Neural cell (in vitro differentiated cells): ENCODE results near the gene NPAS3. TPM values are rescaled to one million over a fixed set of nuclear protein-coding genes. Genes with fewer than 3 reads are reported as not detected.

Experiments
- H2AFZ ChIP-seq: fragments of 200-600, 300-800 bp; sonication (generic), shearing (Covaris generic); 2 replicates; pipeline ENCODE4 v1.6.0; 2014; ENCODE audit warnings: low read depth, mild to moderate bottlenecking, antibody characterized with exemption, low read length, moderate library complexity
- H3F3A ChIP-seq: fragments of 200-600 bp; shearing (Covaris generic); 2 replicates; pipeline ENCODE4 v1.6.1; 2016; ENCODE audit warnings: mild to moderate bottlenecking, moderate library complexity, mixed read lengths, antibody characterized with exemption, low read length; ENCODE audit not compliant: insufficient read depth, poor library complexity, severe bottlenecking
- H3K27ac ChIP-seq: fragments of 200-600, 300-800 bp; sonication (generic), shearing (Covaris generic); 2 replicates; pipeline ENCODE4 v1.5.1; 2014; ENCODE audit warnings: mild to moderate bottlenecking, low read length, moderate library complexity
- H3K27me3 ChIP-seq: fragments of 300-800, 200-600 bp; sonication (generic), shearing (Covaris generic); 2 replicates; pipeline ENCODE4 v1.6.0; 2014; ENCODE audit warnings: mild to moderate bottlenecking, low read depth, low read length, moderate library complexity; ENCODE audit not compliant: insufficient read depth
- H3K36me3 ChIP-seq: fragments of 300-800, 200-600 bp; sonication (generic), shearing (Covaris generic); 2 replicates; pipeline ENCODE4 v1.5.1; 2014; ENCODE audit warnings: mild to moderate bottlenecking, antibody characterized with exemption, low read length, moderate library complexity; ENCODE audit not compliant: insufficient read depth
- H3K4me2 ChIP-seq: fragments of 300-800, 200-600 bp; sonication (generic), shearing (Covaris generic); 2 replicates; pipeline ENCODE4 v1.6.0; 2014; ENCODE audit warnings: mild to moderate bottlenecking, low read length
- H3K4me3 ChIP-seq: fragments of 300-800, 200-600 bp; sonication (generic), shearing (Covaris generic); 2 replicates; pipeline ENCODE4 v1.5.1; 2014; ENCODE audit warnings: mild to moderate bottlenecking, low read length, moderate library complexity
- H3K79me2 ChIP-seq: fragments of 200-600 bp; shearing (Covaris generic); replicated peaks from 2 replicates; pipeline ENCODE4 v1.6.0; 2014; ENCODE audit warnings: mild to moderate bottlenecking, low read length, moderate library complexity; ENCODE audit not compliant: insufficient read depth
- H3K9ac ChIP-seq: fragments of 300-800, 200-600 bp; sonication (generic), shearing (Covaris generic); 2 replicates; pipeline ENCODE4 v1.6.1; 2016; ENCODE audit warnings: mild to moderate bottlenecking, low read length, mixed read lengths
- H3K9me2 ChIP-seq: fragments of 200-600 bp; shearing (Covaris generic); 2 replicates; pipeline ENCODE4 v1.6.1; 2016; ENCODE audit warnings: mild to moderate bottlenecking, low read length, mixed read lengths; ENCODE audit not compliant: insufficient read depth
- H3K9me3 ChIP-seq: fragments of 200-600, 300-800 bp; sonication (generic), shearing (Covaris generic); 2 replicates; pipeline ENCODE4 v1.6.1; 2016; ENCODE audit warnings: mild to moderate bottlenecking, mixed run types, low read length, moderate library complexity, mixed read lengths
- H4K20me1 ChIP-seq: fragments of 200-600 bp; shearing (Covaris generic); 2 replicates; pipeline ENCODE4 v1.6.1; 2016; ENCODE audit warnings: mild to moderate bottlenecking, mixed run types; ENCODE audit not compliant: insufficient read depth
- EP300 ChIP-seq: fragments of 450-650 bp; conservative IDR thresholded peaks from 2 replicates; pipeline ENCODE4 v1.6.1; 2014; ENCODE audit warnings: antibody characterized with exemption, mild to moderate bottlenecking, moderate library complexity; ENCODE audit not compliant: poor library complexity, severe bottlenecking
- EZH2 ChIP-seq: fragments of 200-600, 300-800 bp; shearing (Covaris generic), sonication (generic); IDR thresholded peaks from 2 replicates; pipeline ENCODE4 v1.6.1; 2014; ENCODE audit warnings: antibody characterized with exemption, low read length, borderline replicate concordance, mild to moderate bottlenecking; ENCODE audit not compliant: insufficient read depth, poor library complexity, severe bottlenecking
- MXI1 ChIP-seq: fragments of 450-650 bp; conservative IDR thresholded peaks from 2 replicates; pipeline ENCODE4 v1.6.1; 2014; ENCODE audit warnings: antibody characterized with exemption, mild to moderate bottlenecking; ENCODE audit not compliant: poor library complexity, severe bottlenecking
- POLR2AphosphoS5 ChIP-seq: IDR thresholded peaks from 2 replicates; pipeline ENCODE4 v1.6.1; 2012
- RAD21 ChIP-seq: fragments of 450-650 bp; conservative IDR thresholded peaks from 2 replicates; pipeline ENCODE4 v1.6.1; 2014; ENCODE audit warnings: antibody characterized with exemption, mild to moderate bottlenecking, moderate library complexity
- SMC3 ChIP-seq: fragments of 450-650 bp; conservative IDR thresholded peaks from 2 replicates; pipeline ENCODE4 v1.6.1; 2014; ENCODE audit warnings: antibody characterized with exemption, mild to moderate bottlenecking, moderate library complexity; ENCODE audit not compliant: poor library complexity
- TAF1 ChIP-seq: IDR thresholded peaks from 2 replicates; pipeline ENCODE4 v1.6.1; 2012; ENCODE audit warnings: low read depth
- polyA plus RNA-seq: library from polyadenylated mRNA; depleted of rRNA; stranded (reverse); fragments of >200 nt; gene quantifications from 2 replicates; pipeline ENCODE4 v1.2.3, GENCODE V29; 2014
- TF ChIP-seq, protein P1 (sequence below): fragments of 450-650 bp; IDR thresholded peaks from 2 replicates; pipeline ENCODE4 v1.5.1; 2014; ENCODE audit warnings: antibody characterized with exemption, mild to moderate bottlenecking, moderate library complexity; ENCODE audit not compliant: poor library complexity, severe bottlenecking
- TF ChIP-seq, protein P2 (sequence below): IDR thresholded peaks from 2 replicates; pipeline ENCODE4 v1.6.1; 2012; ENCODE audit warnings: borderline replicate concordance

The NPAS3 gene
- polyA plus RNA-seq, 1 donor from 2014 or later = 1.3 TPM

GRCh38 chr14:33249233-33249820 is 310.6 kb downstream of the NPAS3 start:
- Histone ChIP-seq H3F3A (no peaks in the 10 kb centered on the region), H3K9me3 (no peaks in the 10 kb centered on the region), H3K36me3 (no peaks in the 10 kb centered on the region), H2AFZ (no peak overlapping the region), H3K4me3 (no peak overlapping the region), H3K9me2 (no peaks in the 10 kb centered on the region), H3K27ac (no peak overlapping the region), H3K4me2 (no peak overlapping the region), H3K27me3 (no peaks in the 10 kb centered on the region), H3K79me2 (no peaks in the 10 kb centered on the region), H4K20me1 (no peaks in the 10 kb centered on the region), H3K9ac (no peak overlapping the region)
- no peak for TF ChIP-seq MXI1
- TF ChIP-seq EP300 = no peak

DNA sequence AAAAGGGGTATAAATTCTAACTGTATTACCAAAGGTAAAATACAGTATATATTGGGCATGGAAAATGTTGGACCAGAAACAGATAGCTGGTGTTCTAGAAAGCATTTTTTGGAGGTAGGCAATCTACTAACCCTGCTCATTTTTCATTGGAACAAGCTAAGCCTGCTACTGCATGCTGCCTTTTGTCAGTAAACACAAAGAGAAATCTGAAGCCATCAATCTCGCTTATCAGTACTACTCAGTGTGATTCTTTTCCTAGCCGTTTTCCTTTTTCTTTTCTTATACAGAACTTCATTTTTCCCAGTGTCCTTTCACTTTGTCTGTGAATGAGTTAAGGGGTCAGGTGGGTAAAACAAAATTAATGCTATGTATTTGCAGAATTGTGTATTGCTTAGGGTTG is 312.3 kb downstream of the NPAS3 start:
- Histone ChIP-seq H3K27ac (no peak overlapping the region), H3K4me2 (no peak overlapping the region), H3K9me3 (no peaks in the 10 kb centered on the region), H4K20me1 (no peaks in the 10 kb centered on the region), H3K36me3 (no peaks in the 10 kb centered on the region), H3K4me3 (no peak overlapping the region), H3F3A (no peaks in the 10 kb centered on the region), H3K9me2 (no peaks in the 10 kb centered on the region), H2AFZ (no peak overlapping the region), H3K9ac (no peak overlapping the region), H3K27me3 (no peaks in the 10 kb centered on the region), H3K79me2 (no peaks in the 10 kb centered on the region)
- TF ChIP-seq, protein P1, sequence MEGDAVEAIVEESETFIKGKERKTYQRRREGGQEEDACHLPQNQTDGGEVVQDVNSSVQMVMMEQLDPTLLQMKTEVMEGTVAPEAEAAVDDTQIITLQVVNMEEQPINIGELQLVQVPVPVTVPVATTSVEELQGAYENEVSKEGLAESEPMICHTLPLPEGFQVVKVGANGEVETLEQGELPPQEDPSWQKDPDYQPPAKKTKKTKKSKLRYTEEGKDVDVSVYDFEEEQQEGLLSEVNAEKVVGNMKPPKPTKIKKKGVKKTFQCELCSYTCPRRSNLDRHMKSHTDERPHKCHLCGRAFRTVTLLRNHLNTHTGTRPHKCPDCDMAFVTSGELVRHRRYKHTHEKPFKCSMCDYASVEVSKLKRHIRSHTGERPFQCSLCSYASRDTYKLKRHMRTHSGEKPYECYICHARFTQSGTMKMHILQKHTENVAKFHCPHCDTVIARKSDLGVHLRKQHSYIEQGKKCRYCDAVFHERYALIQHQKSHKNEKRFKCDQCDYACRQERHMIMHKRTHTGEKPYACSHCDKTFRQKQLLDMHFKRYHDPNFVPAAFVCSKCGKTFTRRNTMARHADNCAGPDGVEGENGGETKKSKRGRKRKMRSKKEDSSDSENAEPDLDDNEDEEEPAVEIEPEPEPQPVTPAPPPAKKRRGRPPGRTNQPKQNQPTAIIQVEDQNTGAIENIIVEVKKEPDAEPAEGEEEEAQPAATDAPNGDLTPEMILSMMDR = no peak
- TF ChIP-seq EZH2 (no peak), TAF1 (no peak), POLR2AphosphoS5 (no peak), SMC3 (no peak), MXI1 (no peak), RAD21 (no peak), EP300 (no peak)
- TF ChIP-seq, protein P2, sequence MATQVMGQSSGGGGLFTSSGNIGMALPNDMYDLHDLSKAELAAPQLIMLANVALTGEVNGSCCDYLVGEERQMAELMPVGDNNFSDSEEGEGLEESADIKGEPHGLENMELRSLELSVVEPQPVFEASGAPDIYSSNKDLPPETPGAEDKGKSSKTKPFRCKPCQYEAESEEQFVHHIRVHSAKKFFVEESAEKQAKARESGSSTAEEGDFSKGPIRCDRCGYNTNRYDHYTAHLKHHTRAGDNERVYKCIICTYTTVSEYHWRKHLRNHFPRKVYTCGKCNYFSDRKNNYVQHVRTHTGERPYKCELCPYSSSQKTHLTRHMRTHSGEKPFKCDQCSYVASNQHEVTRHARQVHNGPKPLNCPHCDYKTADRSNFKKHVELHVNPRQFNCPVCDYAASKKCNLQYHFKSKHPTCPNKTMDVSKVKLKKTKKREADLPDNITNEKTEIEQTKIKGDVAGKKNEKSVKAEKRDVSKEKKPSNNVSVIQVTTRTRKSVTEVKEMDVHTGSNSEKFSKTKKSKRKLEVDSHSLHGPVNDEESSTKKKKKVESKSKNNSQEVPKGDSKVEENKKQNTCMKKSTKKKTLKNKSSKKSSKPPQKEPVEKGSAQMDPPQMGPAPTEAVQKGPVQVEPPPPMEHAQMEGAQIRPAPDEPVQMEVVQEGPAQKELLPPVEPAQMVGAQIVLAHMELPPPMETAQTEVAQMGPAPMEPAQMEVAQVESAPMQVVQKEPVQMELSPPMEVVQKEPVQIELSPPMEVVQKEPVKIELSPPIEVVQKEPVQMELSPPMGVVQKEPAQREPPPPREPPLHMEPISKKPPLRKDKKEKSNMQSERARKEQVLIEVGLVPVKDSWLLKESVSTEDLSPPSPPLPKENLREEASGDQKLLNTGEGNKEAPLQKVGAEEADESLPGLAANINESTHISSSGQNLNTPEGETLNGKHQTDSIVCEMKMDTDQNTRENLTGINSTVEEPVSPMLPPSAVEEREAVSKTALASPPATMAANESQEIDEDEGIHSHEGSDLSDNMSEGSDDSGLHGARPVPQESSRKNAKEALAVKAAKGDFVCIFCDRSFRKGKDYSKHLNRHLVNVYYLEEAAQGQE = no peak
